Uterus (tissue), 4 donors: Measurements from ENCODE around the gene LEF1. TPM values are rescaled to one million over a fixed set of nuclear protein-coding genes. Genes with fewer than 3 reads are reported as not detected.

Experiments used
- DNase-seq, 2 donors: peaks; one replicate each; pipeline ENCODE4 v3.0.0-alpha.2; 2019 to 2020
- H3K27ac ChIP-seq, 2 donors: fragments of 200-600 bp; sonication (generic); 1 replicate in 1 of 2; 2 replicates in 1 of 2; pipeline ENCODE4 v1.5.1; 2016 to 2018
- H3K27me3 ChIP-seq, 2 donors: fragments of 200-600 bp; sonication (generic); one replicate each; pipeline ENCODE4 v1.5.1; 2018 to 2019; ENCODE audit warnings: control low read depth in 1 of 2
- H3K36me3 ChIP-seq, 2 donors: fragments of 200-600 bp; sonication (generic); one replicate each; pipeline ENCODE4 v1.5.1; 2019; ENCODE audit warnings: control low read depth in 1 of 2
- H3K4me1 ChIP-seq, 2 donors: fragments of 200-600 bp; sonication (generic); one replicate each; pipeline ENCODE4 v1.5.1; 2018 to 2019; ENCODE audit warnings: control low read depth in 1 of 2
- H3K4me3 ChIP-seq, 2 donors: fragments of 200-600 bp; sonication (generic); 1 replicate in 1 of 2; 2 replicates in 1 of 2; pipeline ENCODE4 v1.5.1; 2018 to 2019; ENCODE audit warnings: mild to moderate bottlenecking in 1 of 2
- H3K9me3 ChIP-seq, 2 donors: fragments of 200-600 bp; sonication (generic); one replicate each; pipeline ENCODE4 v1.5.1; 2019; ENCODE audit warnings: control low read depth in 1 of 2
- CTCF ChIP-seq, 4 experiments: fragments of 200-600 bp in 2 of 4; fragments of 450-650 bp in 2 of 4; sonication (generic) in 2 of 4; IDR thresholded peaks; one replicate each; pipeline ENCODE4 v1.5.1; 2016 to 2019; ENCODE audit warnings: antibody characterized with exemption in 4 of 4, mild to moderate bottlenecking in 2 of 4, moderate library complexity in 1 of 4
- POLR2A ChIP-seq, 2 donors: fragments of 450-650 bp; IDR thresholded peaks; one replicate each; pipeline ENCODE4 v1.6.1; 2016; ENCODE audit warnings: antibody characterized with exemption in 2 of 2, mild to moderate bottlenecking in 1 of 2, moderate library complexity in 1 of 2
- intact Hi-C: fragments of 100-400 bp; cut with DNase I; formaldehyde crosslinking; loops from one replicate; pipeline ENCODE4 v1.15.1; 2023; ENCODE audit warnings: low total_unique reads
- total RNA-seq, 4 donors: library from RNA; depleted of rRNA in 3 of 4; stranded (reverse); fragments of >200 nt in 3 of 4; gene quantifications; one replicate each; pipeline versions ENCODE4 v1.1.0 to v1.2.4, GENCODE V29; 2014 to 2023
- donor health status: DM: yes; HTN: yes; CAD: no.

The LEF1 gene
- total RNA-seq, 4 donors from 2014 or later: 27.4 to 49.7 (median 43.7) TPM

DNA sequence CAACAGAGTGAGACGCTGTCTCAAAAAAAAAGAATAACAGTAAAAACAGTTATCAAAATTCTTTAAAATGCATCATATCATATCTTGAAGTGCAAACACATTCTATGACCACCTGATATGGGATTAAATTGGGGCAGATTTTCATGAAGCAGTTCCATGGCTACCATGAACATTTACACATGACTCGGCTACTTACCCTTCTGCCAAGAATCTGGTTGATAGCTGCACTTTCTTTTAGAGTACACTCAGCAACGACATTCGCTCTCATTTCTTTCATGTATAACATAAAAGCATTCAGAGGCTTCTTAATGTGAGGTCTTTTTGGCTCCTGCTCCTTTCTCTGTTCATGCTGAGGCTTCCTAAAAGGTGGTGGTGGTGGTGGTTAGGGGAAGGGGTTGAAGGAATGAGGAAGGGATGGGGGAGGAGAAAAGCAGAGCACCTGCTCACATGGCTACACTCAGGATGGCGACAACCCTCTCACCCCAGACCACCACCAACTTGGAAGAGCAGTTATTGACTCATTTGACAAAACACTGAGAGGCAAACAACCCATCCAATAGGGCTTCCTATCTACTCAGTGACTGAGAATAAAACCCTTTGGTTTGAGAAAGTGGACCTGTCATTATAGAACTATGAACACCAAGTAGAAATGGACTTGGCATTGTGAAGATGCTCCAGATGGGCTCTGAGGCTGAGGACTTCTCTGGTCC lies 90.6 kb downstream of the LEF1 start:
- no peak for TF ChIP-seq POLR2A (IDR thresholded peaks at IDR 0.05)
- TF ChIP-seq CTCF (IDR thresholded peaks at IDR 0.05): no peak

DNA sequence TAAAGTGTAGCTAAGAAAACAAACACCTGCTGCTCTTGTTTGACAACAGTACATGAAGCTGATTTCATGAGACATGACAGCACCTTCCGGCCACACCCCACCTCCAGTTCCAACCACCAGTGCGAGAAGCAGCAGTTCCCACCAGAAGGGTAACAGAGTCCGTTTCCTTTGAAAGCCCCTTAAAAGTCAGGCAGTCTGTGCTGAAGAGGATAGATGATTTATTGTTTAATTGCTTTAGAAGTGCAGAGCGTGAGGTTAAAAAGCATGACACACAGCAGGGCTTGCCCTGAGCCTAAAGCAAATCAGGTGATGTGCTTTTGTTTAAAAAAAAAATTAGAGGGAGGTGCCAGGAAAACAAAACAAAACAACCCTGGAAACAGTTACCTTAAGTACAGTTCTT lies 96.4 kb downstream of the LEF1 start:
- no peaks in the 10 kb centered on the region for H3K4me1 ChIP-seq
- intact Hi-C loops: no loop called here
- no peaks in the 10 kb centered on the region for H3K36me3 ChIP-seq
- no peak overlapping the region for H3K4me3 ChIP-seq
- DNase-seq: no peak
- H3K27ac ChIP-seq: no peak overlapping the region
- no peaks in the 10 kb centered on the region for H3K9me3 ChIP-seq
- TF ChIP-seq CTCF (IDR thresholded peaks at IDR 0.05): no peak
- TF ChIP-seq POLR2A (IDR thresholded peaks at IDR 0.05): no peak
- H3K27me3 ChIP-seq: no peaks in the 10 kb centered on the region

More for the DNA sequence above, 90.6 kb downstream of the LEF1 start:
- intact Hi-C loops: no loop called here
- Histone ChIP-seq H3K27ac (no peak overlapping the region), H3K4me3 (no peak overlapping the region), H3K27me3 (no peaks in the 10 kb centered on the region), H3K4me1 (no peaks in the 10 kb centered on the region), H3K36me3 (no peaks in the 10 kb centered on the region), H3K9me3 (no peaks in the 10 kb centered on the region)
- no peak for DNase-seq

- intact Hi-C loops: no loop called here
- Histone ChIP-seq H3K27me3 (no peaks in the 10 kb centered on the region), H3K27ac (no peak overlapping the region), H3K4me3 (no peak overlapping the region), H3K36me3 (no peaks in the 10 kb centered on the region), H3K9me3 (no peaks in the 10 kb centered on the region), H3K4me1 (no peaks in the 10 kb centered on the region)
- no peak for TF ChIP-seq CTCF (IDR thresholded peaks at IDR 0.05)
- TF ChIP-seq POLR2A (IDR thresholded peaks at IDR 0.05): no peak
- DNase-seq: no peak
Measured at GRCh38 chr4:108070775-108071174, 98.0 kb downstream of the LEF1 start.

DNA sequence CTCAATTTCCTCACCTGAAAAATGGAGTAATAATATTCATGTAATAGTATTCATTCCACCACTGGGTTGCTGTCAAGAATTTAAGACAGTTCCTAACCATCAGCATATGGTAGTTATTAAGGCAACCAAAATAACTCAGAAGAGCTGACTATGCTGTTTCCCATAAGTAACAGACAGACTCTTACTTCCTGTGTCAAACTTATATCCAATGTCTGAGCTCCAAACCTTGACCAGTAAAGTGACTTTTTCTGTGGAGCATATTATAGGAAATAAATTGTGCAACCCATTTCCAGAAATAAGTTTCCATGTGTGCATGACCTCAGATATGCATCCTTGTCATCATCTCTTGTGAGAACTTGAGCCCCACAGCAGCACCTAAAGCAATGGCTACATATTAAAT lies 100.3 kb downstream of the LEF1 start:
- no peak overlapping the region for H3K4me3 ChIP-seq
- intact Hi-C loops: no loop called here
- H3K36me3 ChIP-seq: no peaks in the 10 kb centered on the region
- H3K27me3 ChIP-seq: no peaks in the 10 kb centered on the region
- H3K9me3 ChIP-seq: no peaks in the 10 kb centered on the region
- H3K27ac ChIP-seq: no peak overlapping the region
- no peaks in the 10 kb centered on the region for H3K4me1 ChIP-seq
- TF ChIP-seq POLR2A (IDR thresholded peaks at IDR 0.05) (no peak), CTCF (IDR thresholded peaks at IDR 0.05) (no peak)
- DNase-seq: no peak

DNA sequence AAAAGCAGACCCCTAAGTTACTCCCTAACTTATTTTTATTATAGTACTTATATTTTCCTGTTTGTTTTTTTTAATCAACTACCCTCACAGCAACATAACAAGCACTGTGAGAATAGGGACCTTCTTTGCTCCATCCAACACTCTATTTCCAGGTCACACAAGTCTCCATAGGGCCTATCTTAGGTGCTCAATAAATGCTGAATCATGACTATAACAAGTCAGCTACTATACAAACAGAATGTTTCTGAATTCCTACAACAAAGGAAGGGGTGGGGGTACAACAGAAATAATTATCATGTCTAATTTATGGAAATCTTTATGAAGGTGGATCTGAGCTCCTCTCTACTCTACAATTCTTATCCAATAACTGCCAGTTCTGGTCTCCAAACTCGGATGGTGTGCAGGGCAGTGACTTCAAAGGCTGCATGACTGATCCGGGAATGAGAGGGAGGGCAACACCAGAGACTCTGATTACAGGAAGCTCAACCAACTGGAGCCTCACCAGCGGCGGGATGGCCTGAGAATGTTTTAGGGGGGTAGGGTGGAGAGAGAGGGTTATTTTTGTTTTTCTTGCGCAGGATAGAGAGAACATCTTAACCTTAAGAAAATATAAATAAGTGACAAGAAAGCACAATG lies 107.9 kb downstream of the LEF1 start:
- H3K4me3 ChIP-seq: no peak overlapping the region
- no peaks in the 10 kb centered on the region for H3K27me3 ChIP-seq
- no peak overlapping the region for H3K27ac ChIP-seq
- H3K36me3 ChIP-seq: no peaks in the 10 kb centered on the region
- intact Hi-C loops: no loop called here
- H3K9me3 ChIP-seq: no peaks in the 10 kb centered on the region
- no peak for DNase-seq
- TF ChIP-seq POLR2A (IDR thresholded peaks at IDR 0.05) (no peak), CTCF (IDR thresholded peaks at IDR 0.05) (no peak)
- no peaks in the 10 kb centered on the region for H3K4me1 ChIP-seq
